Stimulated activated CD4-positive, alpha-beta T cell treated with anti-CD3 and anti-CD28 coated beads, Interleukin-4, amount 100 ng/mL, for 1 hour (primary cell): Measurements from ENCODE around the gene NHLRC2.

Experiments used
- DNase-seq: peaks from one replicate; pipeline ENCODE4 v3.0.0-alpha.2; 2020

NHLRC2 gene

GRCh38 chr10:113865901-113866300 lies 11.4 kb downstream of the NHLRC2 start:
- DNase-seq = no peak

DNA sequence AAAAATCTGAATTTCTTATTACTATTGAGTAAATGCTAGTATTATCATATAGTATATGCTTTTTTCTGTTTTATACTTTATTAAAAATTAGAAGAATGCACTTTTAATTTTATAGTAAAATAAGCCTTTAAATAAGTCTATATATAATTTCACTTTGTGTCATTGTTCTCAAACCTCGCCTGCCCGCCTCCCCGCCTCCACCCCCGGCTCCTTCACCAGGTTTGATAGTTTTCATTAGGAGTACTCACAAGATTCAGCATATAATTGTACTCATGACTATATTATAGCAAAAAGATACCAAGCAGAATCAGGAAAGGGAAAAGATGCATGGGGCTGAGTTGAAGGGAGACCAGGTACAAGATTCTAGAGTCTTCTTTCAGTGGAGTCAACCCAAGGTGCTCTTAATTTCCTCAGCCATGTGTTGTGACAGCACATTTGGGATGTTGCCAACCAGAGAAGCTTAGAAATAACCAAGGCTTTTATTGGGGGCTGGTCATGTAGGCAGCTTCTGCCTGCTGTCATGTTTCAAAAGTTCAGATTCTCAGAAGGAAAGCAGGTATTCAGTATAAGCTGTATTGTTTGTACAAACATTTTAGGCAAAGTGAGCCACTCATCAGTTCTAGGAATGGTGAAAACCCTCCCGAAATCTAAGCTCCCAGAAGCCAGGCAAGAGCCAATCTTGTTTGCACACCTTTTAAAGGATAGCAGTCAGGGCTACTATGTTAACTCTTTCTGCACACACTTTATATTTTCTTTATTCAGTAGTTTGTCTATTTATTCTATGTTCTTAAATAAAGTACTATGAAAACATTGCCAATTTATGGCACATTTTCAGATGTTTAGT lies 12.3 kb downstream of the NHLRC2 start:
- no peak for DNase-seq

GRCh38 chr10:113867904-113868303 lies 13.4 kb downstream of the NHLRC2 start:
- DNase-seq = no peak

GRCh38 chr10:113869789-113870188 lies 15.3 kb downstream of the NHLRC2 start:
- no peak for DNase-seq

DNA sequence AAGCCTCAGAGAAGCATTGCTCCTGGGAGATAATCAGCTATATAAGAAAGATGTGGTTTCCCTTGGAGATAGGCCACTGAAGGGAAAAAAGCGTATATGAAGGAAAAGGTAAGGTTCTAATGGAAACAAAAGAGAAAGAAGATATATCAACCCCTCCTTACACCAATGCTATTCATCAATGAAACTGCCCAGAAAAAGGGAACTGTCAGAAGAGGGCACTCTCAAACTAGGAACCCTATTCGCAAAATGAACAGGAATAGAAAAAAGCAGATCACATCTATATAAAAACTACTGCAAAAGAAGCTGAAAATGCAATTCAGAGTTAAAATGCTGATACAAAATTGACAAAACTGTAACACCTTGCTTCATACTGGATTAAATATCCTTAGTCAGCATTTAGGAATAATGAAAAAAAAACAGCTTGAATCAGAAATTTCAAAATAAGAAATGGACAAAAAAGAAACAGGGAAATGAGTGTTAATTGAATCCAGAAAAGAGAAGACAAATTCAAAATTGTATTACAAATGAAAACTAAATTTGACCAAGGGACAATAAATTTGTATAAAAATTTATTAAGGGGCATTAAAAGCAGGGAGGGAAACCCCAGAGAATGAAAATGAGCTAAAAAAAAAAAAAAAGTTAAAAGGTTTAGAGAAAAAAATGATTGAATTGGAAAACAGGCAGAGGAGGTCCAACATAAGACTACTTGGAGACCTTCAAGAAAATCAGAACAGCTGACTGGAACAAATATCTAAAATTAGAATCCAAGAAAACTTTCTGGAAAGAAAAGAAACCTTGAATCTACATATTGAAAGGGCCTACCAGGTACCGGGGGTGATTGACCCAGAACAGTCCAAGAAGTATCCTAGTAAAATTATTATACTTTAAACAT lies 17.9 kb downstream of the NHLRC2 start:
- DNase-seq = no peak

- DNase-seq = no peak
Measured at GRCh38 chr10:113875212-113875611, 20.8 kb downstream of the NHLRC2 start.

- DNase-seq = no peak
Measured at GRCh38 chr10:113876461-113876860, 22.0 kb downstream of the NHLRC2 start.

DNA sequence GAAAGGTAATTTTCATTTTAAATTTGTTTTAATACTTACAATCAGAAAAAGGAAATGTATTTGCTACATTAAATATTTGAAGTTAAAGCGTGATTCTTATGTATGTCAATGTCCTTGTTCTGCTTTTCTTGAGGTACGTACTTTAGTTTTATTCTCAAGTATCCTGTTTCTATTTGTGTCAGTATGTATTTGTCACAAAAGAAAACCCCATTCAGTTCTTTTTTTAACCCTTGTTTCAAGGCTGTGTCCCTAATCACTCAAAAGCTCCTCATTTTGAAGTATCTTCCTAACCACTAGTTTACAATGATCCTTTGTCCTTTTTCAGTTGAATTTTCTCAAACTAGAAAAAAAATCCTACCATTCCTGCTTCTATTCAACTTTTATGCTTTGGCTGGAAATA lies 25.2 kb downstream of the NHLRC2 start:
- DNase-seq = no peak

- no peak for DNase-seq
Measured at GRCh38 chr10:113880236-113880635, 25.8 kb downstream of the NHLRC2 start.

DNA sequence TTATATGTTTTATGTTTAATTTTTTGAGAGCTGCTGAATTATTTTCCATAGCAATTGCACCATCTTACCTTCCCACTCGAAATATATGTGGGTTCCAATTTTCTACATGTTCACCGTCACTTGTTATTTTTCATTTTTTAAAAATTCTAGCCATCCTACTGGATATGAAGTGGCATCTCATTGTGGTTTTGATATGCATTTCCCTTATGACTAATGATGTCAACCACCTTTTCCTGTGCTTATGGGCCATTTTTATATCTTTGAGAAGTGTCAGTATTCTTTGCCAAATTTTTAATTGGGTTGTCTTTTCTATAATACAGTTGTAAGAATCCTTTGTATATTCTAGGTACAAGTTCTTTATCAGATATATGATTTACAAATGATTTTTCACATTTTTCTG lies 27.8 kb downstream of the NHLRC2 start:
- DNase-seq = no peak

DNA sequence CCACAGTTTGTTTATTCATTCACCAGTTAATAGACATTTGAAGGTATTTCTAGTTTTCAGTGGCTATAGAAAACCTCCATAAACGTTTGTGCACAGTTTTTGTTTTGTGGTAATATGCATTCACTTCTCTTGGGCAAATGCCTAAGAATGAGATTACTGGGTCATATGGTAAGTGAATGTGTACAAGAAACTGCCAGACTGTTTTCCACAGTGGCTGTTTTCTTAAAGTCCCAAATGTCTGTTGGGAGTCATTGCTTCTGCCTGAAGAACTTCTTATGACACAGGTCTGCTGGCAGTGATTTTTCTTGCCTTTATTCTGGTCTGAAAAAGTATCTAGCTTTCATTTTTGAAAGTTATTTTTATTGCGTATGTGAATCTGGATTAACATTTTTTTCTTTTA lies 35.5 kb downstream of the NHLRC2 start:
- no peak for DNase-seq

GRCh38 chr10:113890769-113891168 lies 36.3 kb downstream of the NHLRC2 start:
- no peak for DNase-seq

DNA sequence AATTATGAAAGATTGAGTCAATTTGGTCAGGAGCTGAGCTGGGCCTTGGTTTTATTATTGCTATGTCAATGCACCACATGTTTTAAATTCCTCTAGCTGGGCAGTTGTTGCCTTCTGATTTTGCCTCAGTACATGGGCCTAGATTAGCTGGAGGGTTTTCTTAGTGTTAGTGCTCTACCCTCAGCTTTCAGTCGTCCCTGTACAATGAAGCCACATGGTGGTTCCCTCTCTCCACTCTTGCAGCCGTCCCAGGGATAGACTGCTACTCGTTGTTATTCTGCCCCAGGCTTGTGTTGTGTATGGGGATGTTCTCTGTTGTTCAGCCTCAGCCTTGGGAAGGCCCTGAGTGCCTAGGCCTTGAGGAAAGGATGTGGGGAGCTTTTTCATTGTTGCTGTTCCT lies 37.0 kb downstream of the NHLRC2 start:
- no peak for DNase-seq

DNA sequence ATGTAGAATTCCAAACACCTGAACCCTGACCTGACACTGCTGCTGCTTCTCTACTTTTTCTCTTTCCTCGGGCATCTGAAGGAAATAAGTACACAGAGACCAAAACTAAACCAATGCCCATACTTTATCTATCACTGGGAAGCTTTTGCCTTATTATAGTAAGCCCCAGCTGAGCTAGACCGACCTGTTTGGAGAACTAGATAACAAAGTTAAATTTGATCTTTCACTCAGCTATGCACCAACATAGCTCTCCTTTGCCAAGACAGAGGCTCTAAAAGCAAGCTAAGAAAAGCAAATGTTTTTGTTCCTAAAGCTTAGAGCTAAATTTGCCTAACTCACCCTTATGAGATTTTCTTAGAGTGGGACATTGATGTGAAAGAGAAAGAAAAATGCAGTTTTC lies 39.1 kb downstream of the NHLRC2 start:
- DNase-seq = no peak

DNA sequence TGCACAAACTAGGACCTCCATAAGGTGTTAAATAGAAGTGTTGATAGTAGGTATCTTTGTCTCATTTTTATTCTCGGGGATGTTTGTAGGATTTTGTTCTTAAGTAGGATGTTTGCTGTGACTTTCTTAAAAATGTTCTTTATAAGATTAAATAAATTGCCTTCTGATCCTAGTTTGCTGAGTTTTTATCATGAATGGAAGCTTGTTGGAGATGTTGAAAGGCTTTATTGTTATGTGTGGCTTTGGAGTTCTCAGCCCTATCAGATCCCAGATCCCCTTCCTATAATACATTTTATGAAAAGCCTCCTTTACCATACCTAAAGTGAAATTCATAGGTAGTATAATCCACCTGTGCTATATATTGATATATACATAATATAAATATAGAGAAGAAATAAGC lies 40.1 kb downstream of the NHLRC2 start:
- DNase-seq = no peak

DNA sequence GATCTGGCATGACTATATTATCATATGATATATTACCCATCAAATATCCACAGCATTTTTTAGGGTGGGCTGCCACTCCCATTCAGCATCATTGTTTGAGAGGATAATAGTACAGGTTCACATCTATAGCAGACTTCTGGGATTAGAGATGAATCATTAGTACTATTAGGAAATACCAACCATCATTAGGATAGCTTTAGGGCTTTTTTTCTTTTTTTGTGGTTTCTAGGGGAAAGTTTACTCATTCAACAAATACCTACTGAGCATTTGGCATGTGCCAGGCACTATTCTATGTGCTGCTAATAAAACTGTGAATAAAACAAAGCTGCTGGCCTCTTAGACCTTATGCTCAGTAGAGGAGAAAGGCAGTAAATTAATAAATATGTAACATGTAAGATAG lies 40.6 kb downstream of the NHLRC2 start:
- DNase-seq = no peak

GRCh38 chr10:113897693-113898618 lies 43.5 kb downstream of the NHLRC2 start:
- no peak for DNase-seq

DNA sequence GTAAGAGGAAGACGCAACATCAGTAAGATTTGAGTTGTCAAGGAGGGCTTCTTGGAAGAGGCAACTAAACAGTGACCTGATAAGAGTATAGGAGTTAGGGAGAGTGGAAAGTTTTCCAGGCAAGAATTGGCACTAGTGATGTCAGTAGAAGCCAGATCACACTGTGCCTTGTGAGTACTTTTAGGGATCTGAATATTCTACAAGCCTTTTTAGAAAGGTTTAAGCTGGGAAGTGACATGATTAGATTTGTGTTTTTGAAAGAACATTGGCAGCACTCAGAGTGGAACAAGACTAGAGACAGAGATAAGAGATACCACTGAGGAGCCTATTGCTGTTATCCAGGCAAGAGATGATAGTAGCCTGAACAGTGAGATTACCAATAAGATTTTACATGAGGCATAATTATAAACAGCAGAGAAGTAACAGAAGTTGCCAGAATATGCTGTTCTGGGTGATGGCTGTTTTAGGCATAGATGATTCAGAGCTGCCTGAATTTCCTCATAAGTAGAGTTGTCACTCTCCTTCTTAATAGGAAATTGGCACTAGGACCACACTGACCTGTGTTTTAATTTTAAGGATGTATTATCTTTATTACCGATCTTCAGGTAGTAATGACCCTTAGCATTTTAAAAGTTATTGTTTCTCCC lies 45.6 kb downstream of the NHLRC2 start:
- no peak for DNase-seq

DNA sequence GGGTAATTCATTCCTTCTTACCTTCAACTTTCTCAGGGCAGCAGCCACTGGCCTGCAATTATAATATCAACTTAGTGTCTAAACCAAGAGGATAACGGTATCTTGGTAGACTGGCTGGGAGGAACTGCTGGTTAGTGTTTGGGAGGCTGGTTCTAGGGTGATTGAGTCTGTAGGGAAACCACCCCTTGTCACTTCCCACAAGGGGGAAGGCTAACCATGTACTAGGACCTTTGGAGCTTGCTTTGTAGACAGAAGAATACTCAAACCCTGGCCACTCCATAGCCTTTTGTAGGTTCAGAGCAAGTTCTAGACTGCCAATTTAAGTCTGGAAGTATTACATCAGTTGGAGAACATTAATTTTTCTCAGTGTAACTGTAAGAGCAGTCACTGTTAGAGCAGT lies 51.3 kb downstream of the NHLRC2 start:
- DNase-seq = no peak

DNA sequence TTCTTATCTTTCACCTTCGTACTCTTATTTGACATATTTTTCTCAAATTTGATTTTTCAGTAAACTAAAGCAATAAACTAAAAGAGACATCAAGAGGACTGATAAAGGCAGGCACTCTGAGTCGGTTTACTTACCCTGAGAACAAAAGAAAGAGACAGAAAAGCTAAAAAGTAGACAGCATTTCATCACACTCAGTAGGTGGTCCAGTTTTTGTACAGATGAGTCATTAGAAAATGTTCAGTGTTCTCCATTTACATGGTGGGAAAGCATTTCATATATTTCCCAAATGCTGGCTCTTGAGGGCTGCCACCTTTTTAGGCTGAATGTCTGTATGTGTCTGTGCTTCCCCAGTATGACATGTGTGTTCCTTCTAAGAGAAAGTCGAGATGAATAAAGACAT lies 52.7 kb downstream of the NHLRC2 start:
- DNase-seq = no peak

DNA sequence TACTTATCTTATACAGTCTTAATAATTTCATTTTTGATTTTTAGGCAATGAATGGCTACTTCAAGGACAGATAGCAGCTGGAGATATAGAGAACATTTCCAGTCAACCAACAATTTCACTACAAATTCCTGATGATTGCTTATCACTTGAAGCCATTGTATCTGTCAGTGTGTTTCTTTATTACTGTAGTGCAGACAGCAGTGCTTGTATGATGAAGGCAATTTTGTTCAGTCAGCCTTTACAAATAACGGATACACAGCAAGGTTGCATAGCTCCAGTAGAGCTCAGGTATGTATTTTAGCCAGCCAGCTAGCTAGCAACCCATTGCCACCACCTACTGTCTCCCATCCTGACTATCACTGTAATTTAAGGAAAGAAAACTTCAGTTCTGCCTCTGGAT lies 53.8 kb downstream of the NHLRC2 start:
- DNase-seq = no peak

GRCh38 chr10:113911113-113911512 lies 56.7 kb downstream of the NHLRC2 start:
- no peak for DNase-seq

- no peak for DNase-seq
Measured at GRCh38 chr10:113911839-113912238, 57.4 kb downstream of the NHLRC2 start.
